Fibroblast of peridontal ligament (primary cell): ENCODE data around the gene PDP2.

ENCODE experiments used
- DNase-seq: peaks from one replicate; pipeline ENCODE4 v3.0.0-alpha.2; 2010; ENCODE audit errors: extremely low read depth

Gene PDP2

DNA sequence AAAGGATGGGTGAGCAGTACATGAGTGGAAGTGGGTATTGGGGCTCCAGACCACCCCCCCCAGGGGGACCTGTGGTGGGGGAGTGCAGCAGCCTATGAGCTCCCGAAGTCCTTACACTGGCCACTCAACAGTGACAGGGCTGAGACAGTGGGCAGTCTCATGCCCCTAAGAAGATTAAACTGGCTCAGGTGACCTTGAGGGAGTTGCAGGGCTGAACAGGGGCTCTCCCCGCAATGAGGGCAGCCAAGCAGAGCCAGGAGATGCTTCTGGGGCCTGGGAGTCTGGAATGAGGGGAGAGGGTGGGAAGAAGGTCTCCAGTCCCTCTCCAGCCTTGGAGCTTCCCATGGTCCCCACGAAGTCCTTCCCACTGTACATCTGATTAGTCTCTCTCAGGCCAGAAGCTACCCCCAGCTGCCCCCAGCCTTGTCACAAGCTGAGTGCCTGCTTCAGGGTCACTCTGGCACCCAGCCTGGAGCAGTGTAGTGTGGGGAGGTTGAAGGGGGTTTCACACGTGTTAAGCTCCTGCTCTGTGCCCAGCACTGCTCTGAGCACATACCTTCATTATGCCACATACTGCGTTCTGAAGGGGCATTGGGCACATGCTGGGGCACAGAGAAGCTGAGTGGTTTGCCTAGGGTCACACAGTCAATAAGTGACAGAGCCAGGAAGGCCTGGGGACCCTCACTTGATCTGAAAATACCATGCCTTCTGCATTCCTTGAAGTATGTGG lies 39.4 kb downstream of the PDP2 start:
- no peak for DNase-seq

- no peak for DNase-seq
Observed at GRCh38 chr16:66920299-66920590, 39.9 kb downstream of the PDP2 start.

GRCh38 chr16:66920924-66921680 lies 40.8 kb downstream of the PDP2 start:
- no peak for DNase-seq

GRCh38 chr16:66921729-66922450 lies 41.6 kb downstream of the PDP2 start:
- DNase-seq, result no peak

DNA sequence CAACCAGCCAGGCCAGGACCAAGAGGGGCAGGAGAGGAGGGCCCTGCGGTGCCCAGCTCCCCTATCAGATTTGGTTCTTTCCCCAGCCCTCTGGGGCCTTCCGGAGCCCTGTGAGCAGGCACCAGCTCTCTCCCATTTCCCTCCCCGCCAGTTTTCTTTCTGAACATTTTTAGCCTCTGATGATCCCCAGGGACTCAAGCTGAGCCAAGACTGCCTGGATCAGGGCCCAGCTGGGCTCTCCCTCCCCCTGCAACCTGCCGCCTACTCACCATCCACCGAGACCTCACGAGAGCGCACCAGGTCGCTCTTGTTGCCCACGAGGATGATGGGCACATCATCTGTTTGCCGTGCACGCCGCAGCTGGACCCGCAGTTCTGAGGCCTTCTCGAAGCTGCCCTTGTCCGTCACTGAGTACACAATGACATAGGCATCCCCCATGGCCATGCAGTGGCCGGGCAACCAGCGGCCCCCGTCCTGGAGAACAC lies 43.0 kb downstream of the PDP2 start:
- DNase-seq, result peak; percentile 55

DNA sequence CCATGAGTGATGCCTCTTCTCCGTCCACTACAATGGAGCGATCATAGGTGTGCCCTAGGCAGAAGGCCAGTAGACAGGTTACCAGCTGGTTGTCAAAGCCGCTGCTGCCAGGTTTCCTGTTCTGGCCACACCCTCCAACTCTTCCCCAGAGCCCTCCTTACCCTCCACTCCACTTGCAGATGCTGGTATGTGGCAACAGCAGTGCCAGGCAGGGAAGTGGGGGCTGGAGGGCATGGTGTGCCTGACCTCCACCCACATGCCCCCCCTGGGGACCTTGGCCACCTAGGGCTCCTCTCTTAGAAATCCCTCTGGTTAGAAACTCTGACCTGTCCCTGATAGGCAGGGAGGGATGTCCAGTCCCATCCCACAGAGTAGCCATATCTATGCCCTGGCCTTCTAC lies 43.6 kb downstream of the PDP2 start:
- DNase-seq, result no peak

DNA sequence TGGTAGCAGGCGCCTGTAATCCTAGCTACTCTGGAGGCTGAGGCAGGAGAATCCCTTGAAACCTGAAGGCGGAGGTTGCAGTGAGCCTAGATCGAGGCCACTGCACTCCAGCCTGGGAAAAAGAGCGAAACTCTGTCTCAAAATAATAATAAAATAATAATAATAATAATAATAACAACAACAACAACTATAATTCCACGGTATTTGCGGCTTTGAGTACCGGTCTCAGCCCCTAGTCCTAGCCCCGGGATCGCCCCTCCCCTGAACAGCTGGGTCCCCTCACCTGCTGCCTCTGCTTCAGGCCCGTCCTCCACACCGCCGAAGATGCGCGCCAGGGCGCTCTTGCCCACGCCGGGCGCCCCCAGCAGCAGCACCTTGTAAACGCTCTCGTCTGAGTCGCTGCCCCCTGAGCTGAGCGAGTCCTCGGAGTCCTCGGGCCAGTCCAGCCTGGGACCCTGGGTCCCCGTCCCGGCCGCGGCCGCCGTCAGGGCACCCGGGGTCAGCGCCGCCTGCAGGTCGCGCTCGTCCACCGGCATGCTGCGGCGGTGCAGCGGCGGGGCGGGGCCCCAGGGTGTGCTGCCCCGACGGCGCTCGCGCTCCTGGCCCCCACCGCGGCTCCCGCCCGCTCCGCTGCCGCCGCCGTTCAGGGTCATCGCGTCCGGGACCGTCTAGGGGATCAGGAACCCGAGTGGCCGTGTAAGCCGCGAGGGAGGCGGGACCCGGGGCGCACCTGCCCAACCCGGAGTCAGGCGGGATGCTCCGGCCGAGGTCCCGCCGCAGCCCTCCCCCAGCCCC lies 44.4 kb downstream of the PDP2 start:
- DNase-seq, result no peak

GRCh38 chr16:66925322-66925840 lies 45.1 kb downstream of the PDP2 start, which contains the start of gene RRAD:
Gene RRAD, minus strand, starts transcription at chr16:66925535. Its CDS starts 356 bp downstream, at chr16:66925179.
- DNase-seq, result peak; percentile 46

DNA sequence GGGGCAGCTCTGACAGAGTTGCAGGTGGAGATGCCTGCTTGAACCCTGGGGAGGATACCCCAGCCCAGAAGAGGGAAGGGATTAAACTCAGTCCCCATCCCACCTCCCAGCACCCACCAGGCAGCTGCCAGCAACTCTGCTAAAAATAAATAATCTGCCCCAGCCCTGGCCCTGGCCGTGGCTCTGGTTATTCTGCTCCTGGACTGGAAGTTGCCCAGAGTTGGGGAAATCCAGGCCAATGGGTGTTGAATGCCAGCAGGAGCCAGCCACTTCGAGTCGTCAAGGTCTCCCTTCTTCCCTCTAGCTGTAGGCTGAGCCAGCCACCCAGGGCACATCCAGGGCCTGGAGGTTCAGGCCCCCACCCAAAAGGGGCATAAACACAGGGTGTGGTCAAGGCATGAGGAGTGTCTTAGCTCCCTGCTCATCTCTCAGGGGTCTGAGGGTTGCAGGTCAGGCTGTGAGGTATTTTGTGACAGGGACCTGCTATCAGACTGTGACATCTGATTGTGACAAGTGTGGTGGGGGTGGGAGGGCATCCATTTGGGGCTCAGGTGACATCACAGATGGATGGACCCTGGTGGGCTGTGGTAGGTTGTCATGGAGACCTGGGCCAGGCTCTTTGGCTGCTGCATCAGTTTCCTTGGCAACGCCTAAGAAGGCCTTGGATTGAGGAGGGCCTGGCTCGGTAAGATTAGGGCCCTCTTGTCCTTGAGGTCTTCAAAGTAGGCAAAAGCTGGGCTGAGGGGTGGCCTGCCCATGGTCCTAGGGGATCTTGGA lies 46.0 kb downstream of the PDP2 start:
- DNase-seq, result peak; percentile 22

GRCh38 chr16:66926961-66927436 lies 46.7 kb downstream of the PDP2 start:
- peak; percentile 86 for DNase-seq

DNA sequence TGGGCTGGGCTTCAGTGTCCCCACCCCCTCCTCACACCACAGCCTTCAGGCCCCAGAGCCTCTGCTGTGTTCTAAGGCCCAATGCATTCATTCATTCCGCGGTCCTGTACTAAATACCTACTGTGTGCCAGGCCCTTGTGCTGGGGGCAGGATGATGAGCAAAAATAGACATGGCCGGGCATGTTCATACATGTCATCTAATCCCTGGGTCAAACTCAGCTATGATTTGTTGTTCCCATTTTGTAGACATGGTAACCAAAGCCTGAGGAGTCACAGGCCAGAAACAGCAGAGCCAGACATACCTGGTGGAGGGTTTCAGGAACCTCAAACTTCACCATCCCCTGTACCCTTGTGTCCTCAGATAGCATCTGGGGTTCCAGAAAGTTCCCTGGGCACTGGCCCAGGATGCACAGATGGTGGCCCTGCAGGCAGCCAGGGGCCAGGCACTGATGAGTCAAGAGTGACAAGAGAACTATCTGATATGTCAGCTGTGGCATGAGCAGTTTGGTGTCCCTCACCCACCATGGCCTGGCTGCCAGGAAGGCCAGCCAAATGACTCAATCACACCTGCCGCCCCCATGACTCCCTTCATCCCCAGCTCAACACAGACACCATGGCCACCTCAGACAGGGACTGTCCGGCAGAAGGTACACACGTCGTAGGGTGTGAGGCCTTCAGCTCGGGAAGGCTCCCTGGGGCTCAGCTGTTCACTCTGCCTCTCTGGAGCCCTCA lies 47.8 kb downstream of the PDP2 start:
- DNase-seq, result peak; percentile 15

DNA sequence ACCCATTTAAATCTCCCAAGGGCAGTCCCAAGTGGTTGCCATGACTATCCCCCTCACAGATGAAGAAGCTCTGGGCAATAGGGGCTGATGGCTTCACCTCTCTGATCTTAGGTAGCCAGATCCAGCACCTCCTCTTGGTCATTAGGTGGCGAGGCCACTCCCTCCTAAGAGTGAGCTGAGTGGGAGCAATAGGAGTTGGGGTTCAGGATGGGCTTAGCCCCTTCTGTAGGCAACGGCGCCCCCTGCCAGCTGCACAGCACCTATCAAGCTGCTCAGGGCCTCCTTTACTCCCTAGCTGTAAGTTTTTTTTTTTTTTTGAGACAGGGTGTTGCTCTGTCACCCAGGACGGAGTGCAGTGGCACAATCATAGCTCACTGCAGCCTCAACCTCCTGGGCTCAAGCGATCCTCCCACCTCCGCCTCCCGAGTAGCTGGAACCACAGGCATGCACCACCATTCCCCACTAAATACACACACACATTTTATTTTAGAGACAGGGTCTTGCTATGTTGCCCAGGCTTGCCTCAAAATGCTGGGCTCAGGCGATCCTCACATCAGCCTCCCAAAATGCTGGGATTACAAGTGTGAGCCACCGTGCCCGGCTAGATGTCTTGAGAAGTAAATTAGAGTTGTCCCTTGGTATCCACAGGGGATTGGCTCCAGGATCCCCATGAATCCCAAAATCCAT lies 48.5 kb downstream of the PDP2 start:
- DNase-seq, result peak; percentile 36

- DNase-seq, result no peak
Observed at GRCh38 chr16:66930189-66930588, 49.9 kb downstream of the PDP2 start.

DNA sequence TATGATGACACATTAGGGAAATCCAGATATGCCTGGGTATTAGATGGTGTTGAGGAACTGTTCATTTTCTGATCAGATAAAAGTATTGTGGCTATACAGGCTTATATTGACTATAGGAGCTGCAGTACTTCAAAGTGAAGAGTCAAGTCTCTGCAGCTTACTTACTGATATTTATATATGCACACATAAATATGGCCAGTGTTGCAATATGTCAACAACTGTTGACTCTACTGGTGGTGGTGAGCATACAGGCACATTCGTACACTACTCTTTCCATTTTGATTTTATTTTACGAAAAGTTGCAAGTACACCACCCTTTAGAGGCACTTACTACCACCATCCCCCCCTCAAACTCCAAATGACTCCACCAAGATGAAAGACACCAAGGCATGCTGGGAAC lies 51.4 kb downstream of the PDP2 start:
- no peak for DNase-seq

GRCh38 chr16:66932076-66932475 lies 51.8 kb downstream of the PDP2 start:
- no peak for DNase-seq

- no peak for DNase-seq
Observed at GRCh38 chr16:66933776-66934137, 53.4 kb downstream of the PDP2 start.

- peak; percentile 75 for DNase-seq
Observed at GRCh38 chr16:66934138-66934838, 54.0 kb downstream of the PDP2 start, which contains the start of gene CIAO2B. Gene CIAO2B, minus strand, starts transcription at chr16:66934402. Its CDS starts 38 bp downstream, at chr16:66934364.

DNA sequence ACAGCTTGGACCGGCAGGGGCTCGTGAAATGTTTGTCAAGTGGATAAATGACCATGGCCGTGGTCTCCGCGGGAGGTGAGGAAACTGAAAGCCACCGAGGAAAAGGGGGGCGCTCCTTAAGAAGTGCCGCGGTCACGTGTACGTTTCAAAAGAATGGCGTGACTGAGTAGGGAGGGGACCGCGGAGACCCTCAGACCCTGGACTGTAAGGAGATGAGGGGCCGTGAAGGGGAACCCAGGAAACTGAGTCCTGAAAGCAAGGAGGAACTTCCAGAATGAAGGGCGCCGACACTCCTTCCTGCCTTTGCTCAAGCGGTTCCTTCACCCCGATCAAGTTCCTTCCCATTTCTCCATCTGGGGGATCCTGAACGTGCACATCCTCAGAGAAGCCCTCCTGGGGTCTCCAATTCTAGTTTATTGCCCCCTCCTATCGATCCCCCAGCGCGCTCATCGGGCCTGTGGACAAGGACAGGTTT lies 54.6 kb downstream of the PDP2 start:
- DNase-seq, result peak; percentile 8
